Natural killer cell (primary cell): ENCODE measurements around the gene CX3CL1. TPM values are rescaled to one million over a fixed set of nuclear protein-coding genes. Genes with fewer than 3 reads are reported as not detected.

Source experiments
- ATAC-seq, 3 donors: fragments of 150-1000 bp in 2 of 3; fragments of 200-7000 bp in 1 of 3; cut with Tn5 transposase; 1 replicate in 1 of 3; 2 replicates in 2 of 3; pipeline ENCODE4 v1.10.0; 2021; ENCODE audit warnings: mild to moderate bottlenecking in 2 of 3, moderate library complexity in 2 of 3
- DNase-seq, 2 donors: peaks; one replicate each; pipeline versions ENCODE4 v3.0.0 to v3.0.0-alpha.2; 2013 to 2021; ENCODE audit warnings: mixed read lengths in 1 of 2
- H3K27ac ChIP-seq: one replicate; pipeline ENCODE4 v1.5.1; 2013; ENCODE audit warnings: mild to moderate bottlenecking, low read length
- H3K27me3 ChIP-seq: one replicate; pipeline ENCODE4 v1.6.1; 2013; ENCODE audit warnings: low read length; ENCODE audit not compliant: control insufficient read depth, insufficient read depth
- H3K36me3 ChIP-seq: one replicate; pipeline ENCODE4 v1.6.1; 2013; ENCODE audit warnings: low read length; ENCODE audit not compliant: control insufficient read depth, insufficient read depth
- H3K4me1 ChIP-seq: one replicate; pipeline ENCODE4 v1.6.1; 2013; ENCODE audit warnings: low read length; ENCODE audit not compliant: control insufficient read depth, insufficient read depth
- H3K4me3 ChIP-seq: one replicate; pipeline ENCODE4 v1.5.1; 2013; ENCODE audit warnings: low read length
- H3K9me3 ChIP-seq: one replicate; pipeline ENCODE4 v1.6.1; 2013; ENCODE audit warnings: low read length; ENCODE audit not compliant: control insufficient read depth, insufficient read depth
- H3K27ac Mint-ChIP-seq, 2 donors: one replicate each; pipeline ENCODE4 v1.8.0; 2022; ENCODE audit warnings: mild to moderate bottlenecking in 2 of 2, mixed read lengths in 2 of 2, moderate library complexity in 1 of 2
- H3K27me3 Mint-ChIP-seq, 2 donors: one replicate each; pipeline ENCODE4 v1.8.0; 2022; ENCODE audit warnings: low read depth in 2 of 2, mixed read lengths in 2 of 2
- H3K36me3 Mint-ChIP-seq: one replicate; pipeline ENCODE4 v1.8.0; 2022; ENCODE audit warnings: mixed read lengths
- H3K4me1 Mint-ChIP-seq, 2 donors: one replicate each; pipeline ENCODE4 v1.8.0; 2022; ENCODE audit warnings: mixed read lengths in 2 of 2
- H3K4me3 Mint-ChIP-seq: one replicate; pipeline ENCODE4 v1.8.0; 2022; ENCODE audit warnings: mild to moderate bottlenecking, moderate library complexity, mixed read lengths
- H3K9me3 Mint-ChIP-seq, 2 donors: one replicate each; pipeline ENCODE4 v1.8.0; 2022; ENCODE audit warnings: mixed read lengths in 2 of 2
- CTCF ChIP-seq: fragments of 200-600 bp; IDR thresholded peaks from one replicate; pipeline ENCODE4 v1.8.0; 2022; ENCODE audit warnings: antibody characterized with exemption
- WGBS: methylation state at CpG from one replicate; pipeline ENCODE4 v1.1.7; 2013; ENCODE audit warnings: missing lambda C conversion rate; ENCODE audit not compliant: insufficient coverage; 5-methylcytosine and 5-hydroxymethylcytosine counted together
- intact Hi-C: fragments of 100-400 bp; cut with micrococcal nuclease; formaldehyde crosslinking; loops from one replicate; pipeline ENCODE4 v1.14.2; 2022
- total RNA-seq, 4 donors: library from RNA; stranded (reverse); fragments of 120-200 nt in 1 of 4; gene quantifications; one replicate each; pipeline versions ENCODE4 v1.2.3 to v1.2.4, GENCODE V29; 2013 to 2022

CX3CL1 gene
- total RNA-seq, 3 donors from 2014 or later (not counting 1 experiment from before 2014, with no cell fraction given), result not detected

- Mint-ChIP-seq H3K4me1 (peaks cover 0 to 5% of the 10 kb centered on the region in 2 donors), H3K4me3 (no peak overlapping the region), H3K27me3 (peaks cover 0 to 6% of the 10 kb centered on the region in 2 donors), H3K36me3 (no peaks in the 10 kb centered on the region), H3K9me3 (no peaks in the 10 kb centered on the region), H3K27ac (no peak overlapping the region)
- WGBS, result 77% methylated on average over 4 of the region's 4 CpGs
- Histone ChIP-seq H3K27ac (no peak overlapping the region), H3K36me3 (no peaks in the 10 kb centered on the region), H3K4me1 (peaks cover 5% of the 10 kb centered on the region), H3K4me3 (no peak overlapping the region), H3K9me3 (no peaks in the 10 kb centered on the region), H3K27me3 (no peaks in the 10 kb centered on the region)
- intact Hi-C loops, result no loop called here
- DNase-seq (no peak), ATAC-seq (no peak)
- no peak for TF ChIP-seq CTCF
Observed at GRCh38 chr16:57361404-57361803, 10.9 kb upstream of the CX3CL1 start.

- peaks cover 6 to 10% of the 10 kb centered on the region in 2 donors for H3K27me3 Mint-ChIP-seq
- no peak for DNase-seq
- H3K27ac Mint-ChIP-seq, result no peak overlapping the region
- Histone ChIP-seq H3K27ac (no peak overlapping the region), H3K4me1 (no peaks in the 10 kb centered on the region), H3K9me3 (no peaks in the 10 kb centered on the region), H3K36me3 (no peaks in the 10 kb centered on the region), H3K4me3 (no peak overlapping the region), H3K27me3 (no peaks in the 10 kb centered on the region)
- intact Hi-C loops, result no loop called here
- H3K4me3 Mint-ChIP-seq, result no peak overlapping the region
- ATAC-seq, result no peak
- no peak for TF ChIP-seq CTCF
- H3K36me3 Mint-ChIP-seq, result no peaks in the 10 kb centered on the region
- no peaks in the 10 kb centered on the region for H3K9me3 Mint-ChIP-seq
- H3K4me1 Mint-ChIP-seq, result peaks cover 0 to 4% of the 10 kb centered on the region in 2 donors
- WGBS, result 89% methylated on average over 3 of the region's 3 CpGs
Observed at GRCh38 chr16:57364143-57364542, 8.1 kb upstream of the CX3CL1 start.

GRCh38 chr16:57366544-57367040, 5.7 kb upstream of the CX3CL1 start:
- Histone ChIP-seq H3K9me3 (no peaks in the 10 kb centered on the region), H3K36me3 (no peaks in the 10 kb centered on the region), H3K27me3 (no peaks in the 10 kb centered on the region), H3K4me1 (no peaks in the 10 kb centered on the region), H3K4me3 (no peak overlapping the region), H3K27ac (no peak overlapping the region)
- Mint-ChIP-seq H3K27ac (no peak overlapping the region), H3K4me1 (peaks cover 0 to 4% of the 10 kb centered on the region in 2 donors), H3K9me3 (no peaks in the 10 kb centered on the region), H3K36me3 (no peaks in the 10 kb centered on the region), H3K27me3 (peaks cover 6 to 10% of the 10 kb centered on the region in 2 donors), H3K4me3 (no peak overlapping the region)
- no peak for ATAC-seq
- TF ChIP-seq CTCF, result no peak
- intact Hi-C loops, result no loop called here
- DNase-seq, result no peak
- WGBS, result 18% methylated on average over 6 of the region's 6 CpGs

GRCh38 chr16:57367116-57367752, 5.1 kb upstream of the CX3CL1 start:
- no peak overlapping the region for H3K27ac ChIP-seq
- ATAC-seq (no peak), DNase-seq (no peak)
- Mint-ChIP-seq H3K27ac (no peak overlapping the region), H3K9me3 (no peaks in the 10 kb centered on the region), H3K4me1 (peaks cover 0 to 4% of the 10 kb centered on the region in 2 donors), H3K27me3 (peaks cover 6 to 10% of the 10 kb centered on the region in 2 donors), H3K36me3 (no peaks in the 10 kb centered on the region), H3K4me3 (no peak overlapping the region)
- H3K4me1 ChIP-seq, result no peaks in the 10 kb centered on the region
- intact Hi-C loops, result no loop called here
- no peak for TF ChIP-seq CTCF
- no peak overlapping the region for H3K4me3 ChIP-seq
- H3K27me3 ChIP-seq, result no peaks in the 10 kb centered on the region
- WGBS, result 85% methylated on average over 6 of the region's 7 CpGs
- H3K9me3 ChIP-seq, result no peaks in the 10 kb centered on the region
- H3K36me3 ChIP-seq, result no peaks in the 10 kb centered on the region
